BLaER1 (cell line): ENCODE data around the gene RIBC2.
"Not testable (repeated sequence)": the region's sequence is repeated elsewhere in the genome, so short reads cannot be mapped to it uniquely, and the experiment has no call there.

Source experiments
- H3K27ac ChIP-seq: shearing (Covaris generic); formaldehyde crosslinking; 2 replicates; pipeline ENCODE4 v1.8.1; 2022
- H3K27me3 ChIP-seq: shearing (Covaris generic); formaldehyde crosslinking; 2 replicates; pipeline ENCODE4 v1.8.1; 2022
- H3K36me3 ChIP-seq: shearing (Covaris generic); formaldehyde crosslinking; 2 replicates; pipeline ENCODE4 v1.8.1; 2022
- H3K4me1 ChIP-seq: shearing (Covaris generic); formaldehyde crosslinking; 2 replicates; pipeline ENCODE4 v1.8.1; 2022
- H3K4me2 ChIP-seq: shearing (Covaris generic); formaldehyde crosslinking; 2 replicates; pipeline ENCODE4 v1.8.1; 2022
- H3K4me3 ChIP-seq: shearing (Covaris generic); formaldehyde crosslinking; 2 replicates; pipeline ENCODE4 v1.8.1; 2022
- H3K9ac ChIP-seq: shearing (Covaris generic); formaldehyde crosslinking; 2 replicates; pipeline ENCODE4 v1.8.1; 2022
- H3K9me3 ChIP-seq: shearing (Covaris generic); formaldehyde crosslinking; 2 replicates; pipeline ENCODE4 v1.8.1; 2022
- H4K20me1 ChIP-seq: shearing (Covaris generic); formaldehyde crosslinking; 2 replicates; pipeline ENCODE4 v1.8.1; 2022
- Cebpa-rat ChIP-seq: shearing (Covaris generic); IDR thresholded peaks from 2 replicates; pipeline ENCODE4 v1.8.1; 2022

The RIBC2 gene

GRCh38 chr22:45445031-45445710 is 31.7 kb downstream of the RIBC2 start:
- no peak overlapping the region for H3K9ac ChIP-seq
- H3K36me3 ChIP-seq: no peaks in the 10 kb centered on the region
- no peak for TF ChIP-seq Cebpa-rat
- H3K9me3 ChIP-seq: no peaks in the 10 kb centered on the region
- H3K4me2 ChIP-seq: no peak overlapping the region
- no peak overlapping the region for H3K27ac ChIP-seq
- no peaks in the 10 kb centered on the region for H3K27me3 ChIP-seq
- no peak overlapping the region for H3K4me3 ChIP-seq
- peaks cover 7% of the 10 kb centered on the region; the same call in 1 of the 2 replicates for H3K4me1 ChIP-seq
- H4K20me1 ChIP-seq: no peaks in the 10 kb centered on the region

DNA sequence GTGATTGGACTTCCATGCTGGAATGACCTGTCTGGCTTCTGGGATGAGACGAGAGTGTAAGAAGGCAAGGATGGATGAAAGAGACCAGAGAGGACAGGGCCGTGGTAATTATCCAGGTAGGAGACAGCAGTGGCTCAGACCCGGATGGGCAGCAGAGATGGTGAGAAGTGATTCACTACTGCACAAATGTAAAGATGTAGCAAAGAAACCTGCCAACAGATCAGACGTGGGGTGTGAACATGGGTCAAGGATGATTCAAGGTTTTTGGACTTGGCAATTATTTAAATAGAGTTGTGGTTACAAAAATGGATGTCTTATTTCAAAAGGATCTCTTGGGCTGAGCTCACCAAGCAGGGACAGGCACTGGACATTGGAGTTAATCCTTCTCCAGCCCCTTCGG is 32.7 kb downstream of the RIBC2 start:
- Histone ChIP-seq H3K4me2 (no peak overlapping the region), H3K4me3 (no peak overlapping the region), H3K36me3 (no peaks in the 10 kb centered on the region), H3K27ac (no peak overlapping the region), H3K4me1 (0 out of 2 replicates have a peak, but pooled peaks cover 2% of the 10 kb centered on the region), H3K9me3 (no peaks in the 10 kb centered on the region), H3K27me3 (no peaks in the 10 kb centered on the region), H3K9ac (no peak overlapping the region), H4K20me1 (no peaks in the 10 kb centered on the region)
- TF ChIP-seq Cebpa-rat: no peak

GRCh38 chr22:45447596-45447995 is 34.1 kb downstream of the RIBC2 start:
- H3K9me3 ChIP-seq, H3K27ac ChIP-seq, H3K36me3 ChIP-seq, H3K4me2 ChIP-seq, H3K9ac ChIP-seq, H4K20me1 ChIP-seq, H3K4me1 ChIP-seq, H3K27me3 ChIP-seq, H3K4me3 ChIP-seq: not testable (repeated sequence)

- Histone ChIP-seq H3K27ac (no peak overlapping the region), H3K9me3 (no peaks in the 10 kb centered on the region)
Observed at GRCh38 chr22:45448431-45448830, 34.9 kb downstream of the RIBC2 start.

GRCh38 chr22:45449442-45449841 is 35.9 kb downstream of the RIBC2 start:
- not testable (repeated sequence) for H3K9ac ChIP-seq, H3K4me3 ChIP-seq, H3K27ac ChIP-seq, H3K36me3 ChIP-seq, H3K27me3 ChIP-seq, H4K20me1 ChIP-seq, H3K4me1 ChIP-seq, H3K4me2 ChIP-seq, H3K9me3 ChIP-seq

More at GRCh38 chr22:45448431-45448830, 34.9 kb downstream of the RIBC2 start:
- Histone ChIP-seq H4K20me1 (no peaks in the 10 kb centered on the region), H3K27me3 (no peaks in the 10 kb centered on the region), H3K9ac (no peak overlapping the region), H3K36me3 (no peaks in the 10 kb centered on the region), H3K4me1 (no peaks in the 10 kb centered on the region), H3K4me2 (no peak overlapping the region), H3K4me3 (no peak overlapping the region)
- TF ChIP-seq Cebpa-rat: no peak

GRCh38 chr22:45450101-45450785 is 36.8 kb downstream of the RIBC2 start:
- H3K9me3 ChIP-seq: no peaks in the 10 kb centered on the region
- H3K4me3 ChIP-seq: no peak overlapping the region
- H3K9ac ChIP-seq: no peak overlapping the region
- H4K20me1 ChIP-seq: no peaks in the 10 kb centered on the region
- H3K27me3 ChIP-seq: no peaks in the 10 kb centered on the region
- no peak overlapping the region for H3K27ac ChIP-seq
- no peaks in the 10 kb centered on the region for H3K36me3 ChIP-seq
- H3K4me2 ChIP-seq: no peak overlapping the region
- no peaks in the 10 kb centered on the region for H3K4me1 ChIP-seq
- no peak for TF ChIP-seq Cebpa-rat

GRCh38 chr22:45450921-45451651 is 37.6 kb downstream of the RIBC2 start:
- Histone ChIP-seq H4K20me1 (no peaks in the 10 kb centered on the region), H3K4me3 (no peak overlapping the region), H3K36me3 (no peaks in the 10 kb centered on the region), H3K9me3 (no peaks in the 10 kb centered on the region), H3K4me1 (no peaks in the 10 kb centered on the region), H3K27me3 (no peaks in the 10 kb centered on the region), H3K27ac (no peak overlapping the region), H3K4me2 (no peak overlapping the region), H3K9ac (no peak overlapping the region)
- no peak for TF ChIP-seq Cebpa-rat

GRCh38 chr22:45451972-45452371 is 38.5 kb downstream of the RIBC2 start:
- no peaks in the 10 kb centered on the region for H3K9me3 ChIP-seq
- no peaks in the 10 kb centered on the region for H3K4me1 ChIP-seq
- H3K4me2 ChIP-seq: no peak overlapping the region
- no peak for TF ChIP-seq Cebpa-rat
- H3K27me3 ChIP-seq: no peaks in the 10 kb centered on the region
- H3K4me3 ChIP-seq: no peak overlapping the region
- H3K27ac ChIP-seq: no peak overlapping the region
- H4K20me1 ChIP-seq: no peaks in the 10 kb centered on the region
- H3K9ac ChIP-seq: no peak overlapping the region
- H3K36me3 ChIP-seq: no peaks in the 10 kb centered on the region

- Histone ChIP-seq H3K27ac (no peak overlapping the region), H3K4me1 (no peaks in the 10 kb centered on the region), H3K27me3 (no peaks in the 10 kb centered on the region), H3K9me3 (no peaks in the 10 kb centered on the region), H4K20me1 (no peaks in the 10 kb centered on the region), H3K36me3 (no peaks in the 10 kb centered on the region), H3K4me2 (no peak overlapping the region), H3K4me3 (no peak overlapping the region), H3K9ac (no peak overlapping the region)
- no peak for TF ChIP-seq Cebpa-rat
Observed at GRCh38 chr22:45452565-45453379, 39.3 kb downstream of the RIBC2 start.
